K562 (cell line): ENCODE measurements around the gene TMEM131. TPM values are rescaled to one million over a fixed set of nuclear protein-coding genes. Genes with fewer than 3 reads are reported as not detected.
A peak's percentile ranks its signal among the peaks of the same experiment; 100 is the strongest.

ENCODE experiments used
- ATAC-seq: fragments of 200-7000 bp; cut with Tn5 transposase; 3 replicates; pipeline ENCODE4 v1.9.1; 2020; ENCODE audit warnings: moderate library complexity
- BruUV-seq: library from RNA; stranded (reverse); fragments of 400-500 nt; replicated peaks from 2 replicates; lab custom pipeline; 2021; lab: Mats Ljungman, UMichigan
- CTCF ChIA-PET: fragments of 300-600 bp; formaldehyde crosslinking; extraction: SDS; loops from one replicate; lab custom pipeline; 2021; ENCODE audit warnings: low intra/inter-chr PET ratio; lab: Yijun Ruan, JAX
- POLR2A ChIA-PET: fragments of 300-600, 350-650 bp; sonication (Branson Sonifier 250); formaldehyde crosslinking; extraction: SDS; loops from one replicate; lab custom pipeline; 2021; ENCODE audit warnings: antibody characterized with exemption, inconsistent platforms; lab: Yijun Ruan, JAX
- DNase-seq, 4 experiments: peaks; one replicate each; pipeline versions ENCODE4 v3.0.0 to v3.0.0-alpha.2; 2011 to 2018; ENCODE audit warnings: low spot score in 3 of 4, mixed read lengths in 3 of 4; ENCODE audit errors: extremely low read depth in 1 of 4
- FAIRE-seq: peaks from 2 replicates; lab custom pipeline; 2011; peaks lifted over from hg19 to GRCh38; lab: Jason Lieb, UNC
- H2AFZ ChIP-seq: 2 replicates; pipeline ENCODE4 v1.6.0; 2011; ENCODE audit warnings: low read depth, low read length, control low read depth, inconsistent platforms
- H3K27ac ChIP-seq: fragments of 200-600 bp; 3 replicates; pipeline ENCODE4 v1.8.0; 2011; ENCODE audit warnings: low read depth, mild to moderate bottlenecking, control low read depth, inconsistent platforms, low read length, moderate library complexity, mixed read lengths; ENCODE audit errors: extremely low read depth
- H3K27me3 ChIP-seq, 2 experiments: fragments of 300-600 bp in 1 of 2; 2 replicates in 1 of 2; 3 replicates in 1 of 2; pipeline versions ENCODE4 v1.6.0 to v1.8.0; 2011; ENCODE audit warnings: inconsistent platforms in 2 of 2, low read length in 2 of 2, mild to moderate bottlenecking in 1 of 2, mixed read lengths in 1 of 2, moderate library complexity in 1 of 2; ENCODE audit not compliant: control insufficient read depth in 2 of 2, insufficient read depth in 2 of 2
- H3K36me3 ChIP-seq: fragments of 300-600 bp; 3 replicates; pipeline ENCODE4 v1.8.0; 2011; ENCODE audit warnings: mild to moderate bottlenecking, low read length, inconsistent platforms; ENCODE audit not compliant: control insufficient read depth, insufficient read depth
- H3K4me1 ChIP-seq, 2 experiments: fragments of 200-600 bp in 1 of 2; replicated peaks in 1 of 2; 2 replicates in 1 of 2; 3 replicates in 1 of 2; pipeline versions ENCODE4 v1.5.1 to v1.8.0; 2011; ENCODE audit warnings: inconsistent platforms in 2 of 2, low read length in 2 of 2, mild to moderate bottlenecking in 1 of 2, mixed read lengths in 1 of 2, moderate library complexity in 1 of 2; ENCODE audit not compliant: control insufficient read depth in 2 of 2, insufficient read depth in 2 of 2
- H3K4me2 ChIP-seq: 2 replicates; pipeline ENCODE4 v1.6.1; 2011; ENCODE audit warnings: low read length, control low read depth, inconsistent platforms, mixed read lengths; ENCODE audit not compliant: insufficient read depth
- H3K4me3 ChIP-seq: fragments of 200-600 bp; sonication (generic), shearing (Covaris generic); 2 replicates; pipeline ENCODE4 v1.5.1; 2016; ENCODE audit warnings: control low read depth, inconsistent platforms
- H3K79me2 ChIP-seq: fragments of 200-600 bp; 3 replicates; pipeline ENCODE4 v1.8.0; 2011; ENCODE audit warnings: low read length, inconsistent platforms; ENCODE audit not compliant: control insufficient read depth, insufficient read depth
- H3K9ac ChIP-seq, 2 experiments: 2 replicates each; pipeline versions ENCODE4 v1.6.0 to v1.6.1; 2011; ENCODE audit warnings: low read depth in 2 of 2, low read length in 2 of 2, control low read depth in 1 of 2, inconsistent platforms in 1 of 2, mild to moderate bottlenecking in 1 of 2, mixed read lengths in 1 of 2; ENCODE audit not compliant: insufficient read depth in 1 of 2
- H3K9me1 ChIP-seq: one replicate; pipeline ENCODE4 v1.6.0; 2011; ENCODE audit warnings: inconsistent platforms, mild to moderate bottlenecking, low read length, moderate library complexity; ENCODE audit not compliant: control insufficient read depth, insufficient read depth
- H3K9me3 ChIP-seq: replicated peaks from 2 replicates; pipeline ENCODE4 v1.5.1; 2011; ENCODE audit warnings: low read depth, low read length, inconsistent platforms; ENCODE audit not compliant: control insufficient read depth, insufficient read depth
- H4K20me1 ChIP-seq: replicated peaks from 2 replicates; pipeline ENCODE4 v1.6.1; 2011; ENCODE audit warnings: low read length, inconsistent platforms, mixed read lengths; ENCODE audit not compliant: control insufficient read depth, insufficient read depth
- ARID1B ChIP-seq: fragments of 450-650 bp; IDR thresholded peaks from 2 replicates; pipeline ENCODE4 v1.6.1; 2016; ENCODE audit warnings: antibody characterized with exemption, mild to moderate bottlenecking, inconsistent platforms
- CTBP1 ChIP-seq: fragments of 450-650 bp; IDR thresholded peaks from 2 replicates; pipeline ENCODE4 v1.6.1; 2016; ENCODE audit warnings: borderline replicate concordance
- DPF2 ChIP-seq: fragments of 450-650 bp; IDR thresholded peaks from 2 replicates; pipeline ENCODE4 v1.6.1; 2016
- ESRRA ChIP-seq: fragments of 450-650 bp; IDR thresholded peaks from 2 replicates; pipeline ENCODE4 v1.6.1; 2014; ENCODE audit warnings: low read depth, mild to moderate bottlenecking, moderate library complexity, borderline replicate concordance
- FOSL1 ChIP-seq: fragments of 200-800 bp; sonication (Bioruptor generic); conservative IDR thresholded peaks from 2 replicates; pipeline ENCODE4 v1.6.1; 2016; ENCODE audit warnings: missing genetic modification characterization, missing compliant biosample characterization
- JUND ChIP-seq, 2 experiments: IDR thresholded peaks; 2 replicates in 1 of 2; 3 replicates in 1 of 2; pipeline ENCODE4 v1.6.1; 2011; ENCODE audit warnings: borderline replicate concordance in 2 of 2, low read depth in 2 of 2, low read length in 2 of 2, improper control_type of control experiment in 1 of 2, missing biosample characterization in 1 of 2, missing genetic modification characterization in 1 of 2, missing genetic modification reagents in 1 of 2
- MAFG ChIP-seq: fragments of 450-650 bp; conservative IDR thresholded peaks from 2 replicates; pipeline ENCODE4 v1.6.1; 2016; ENCODE audit warnings: missing genetic modification characterization, missing compliant biosample characterization
- MEIS2 ChIP-seq: fragments of 450-650 bp; IDR thresholded peaks from 2 replicates; pipeline ENCODE4 v1.6.1; 2014; ENCODE audit warnings: mild to moderate bottlenecking; ENCODE audit not compliant: partially characterized antibody
- NFE2 ChIP-seq: IDR thresholded peaks from 2 replicates; pipeline ENCODE4 v1.6.1; 2014; ENCODE audit warnings: antibody characterized with exemption, low read depth
- RFX7 ChIP-seq: fragments of 250-450 bp; sonication (Bioruptor Pico); IDR thresholded peaks from 2 replicates; pipeline ENCODE4 v1.5.1; 2021; ENCODE audit warnings: mild to moderate bottlenecking
- SMAD4 ChIP-seq: fragments of 250-450 bp; sonication (Bioruptor Pico); conservative IDR thresholded peaks from 2 replicates; pipeline ENCODE4 v1.8.0; 2021; ENCODE audit warnings: inconsistent platforms, mild to moderate bottlenecking, moderate library complexity
- SMARCA4 ChIP-seq: fragments of 450-650 bp; IDR thresholded peaks from 2 replicates; pipeline ENCODE4 v1.6.1; 2016
- SMARCE1 ChIP-seq: fragments of 450-650 bp; IDR thresholded peaks from 2 replicates; pipeline ENCODE4 v1.7.1; 2016; ENCODE audit warnings: mild to moderate bottlenecking
- ZNF707 ChIP-seq: fragments of 250-450 bp; sonication (Bioruptor Pico); conservative IDR thresholded peaks from 2 replicates; pipeline ENCODE4 v1.8.0; 2022; ENCODE audit warnings: inconsistent platforms, mild to moderate bottlenecking, moderate library complexity
- WGBS: fragments of 100-300 bp; shearing (Covaris generic); methylation state at CpG from one replicate; pipeline ENCODE4 v1.1.6; 2016; ENCODE audit warnings: low coverage, mixed read lengths; ENCODE audit not compliant: insufficient coverage; ENCODE audit errors: missing lambda C conversion rate; 5-methylcytosine and 5-hydroxymethylcytosine counted together
- in situ Hi-C: fragments of 300-500 bp; cut with MboI; formaldehyde crosslinking; loops from 4 replicates; pipeline ENCODE4 v1.15.0; 2018; ENCODE audit warnings: inconsistent platforms, mixed read lengths
- intact Hi-C: fragments of 100-400 bp; cut with micrococcal nuclease; formaldehyde crosslinking; loops from 2 replicates; pipeline ENCODE4 v1.14.2; 2022
- polyA plus RNA-seq, 8 experiments: library from polyadenylated mRNA; depleted of rRNA in 4 of 8; stranded (reverse) in 5 of 8; unstranded in 3 of 8; fragments of >200 nt; fragmentation: Nextera tagmentation in 2 of 8; fragmentation: Illumina TruSeq in 1 of 8; extraction: Ambion mirVana in 2 of 8; extraction: Trizol in 1 of 8; gene quantifications; 2 replicates each; pipeline versions ENCODE4 v1.2.1 to v1.2.3, GENCODE V29; 2011 to 2014; ENCODE audit warnings: inconsistent platforms in 1 of 8, missing spikeins in 1 of 8
- total RNA-seq, 7 experiments: library from RNA; depleted of rRNA in 6 of 7; stranded (reverse); fragments of >200 nt in 6 of 7; fragmentation: Illumina TruSeq in 2 of 7; extraction: Trizol in 2 of 7; gene quantifications; 2 replicates each; pipeline versions ENCODE4 v1.2.1 to v1.2.3, GENCODE V29; 2011 to 2021; ENCODE audit warnings: low replicate concordance in 1 of 7
- TF ChIP-seq, protein P1 (sequence below): sonication (generic); formaldehyde crosslinking; IDR thresholded peaks from 2 replicates; pipeline ENCODE4 v1.8.0; 2022; ENCODE audit warnings: mild to moderate bottlenecking, low read depth, missing genetic modification reagents
- TF ChIP-seq, protein P2 (sequence below): sonication (generic); IDR thresholded peaks from 2 replicates; pipeline ENCODE4 v1.6.1; 2016
- TF ChIP-seq, protein P3 (sequence below): fragments of 450-650 bp; formaldehyde crosslinking; IDR thresholded peaks from 2 replicates; pipeline ENCODE4 v1.4.0; 2020; ENCODE audit warnings: mild to moderate bottlenecking, mixed read lengths

The TMEM131 gene
- total and polyA plus RNA-seq, 9 of the 15 experiments (the other 6 are each of a cell fraction or from before 2014, with no cell fraction given) = 2.5 to 21.1 (median 12.4) TPM

DNA sequence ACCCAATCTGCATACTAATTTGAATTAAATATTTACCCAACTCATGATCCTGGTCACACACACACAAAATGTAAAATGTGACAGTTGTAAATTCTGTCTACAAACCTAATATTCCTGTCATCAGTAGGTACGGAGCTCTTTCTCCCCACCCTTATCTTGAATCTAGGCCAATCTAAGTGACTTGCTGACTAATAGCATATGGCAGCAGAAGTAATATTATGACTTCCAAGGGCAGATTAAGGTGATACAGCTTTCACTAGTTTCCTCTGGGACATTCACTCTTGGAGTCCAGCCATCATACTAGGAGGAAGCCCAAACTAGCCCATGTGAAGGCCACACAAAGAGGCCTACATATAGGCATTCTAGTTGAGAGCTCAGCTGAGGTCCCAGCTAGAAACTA is 89.4 kb downstream of the TMEM131 start:
- no peak overlapping the region for H2AFZ ChIP-seq
- FAIRE-seq (no peak), DNase-seq (no peak), ATAC-seq (no peak)
- H3K9ac ChIP-seq = no peak overlapping the region
- no peaks in the 10 kb centered on the region for H3K9me3 ChIP-seq
- peaks cover 5 to 35% of the 10 kb centered on the region in 2 experiments; a peak in 4 of 5 replicates for H3K4me1 ChIP-seq
- H3K9me1 ChIP-seq = no peaks in the 10 kb centered on the region
- H4K20me1 ChIP-seq = no peaks in the 10 kb centered on the region
- intact Hi-C loops (no loop called here), in situ Hi-C loops (no loop called here)
- no peak overlapping the region for H3K4me2 ChIP-seq
- no TSS peak for BruUV-seq
- peaks cover 20% of the 10 kb centered on the region; the same call in 2 of the 3 replicates for H3K79me2 ChIP-seq
- H3K27ac ChIP-seq = no peak overlapping the region
- ChIA-PET CTCF (no interaction called here), POLR2A (no interaction called here)
- peaks cover 20% of the 10 kb centered on the region; the same call in 2 of the 3 replicates for H3K36me3 ChIP-seq
- 0% methylated on average over 1 of the region's 1 CpG for WGBS
- H3K4me3 ChIP-seq = no peak overlapping the region
- no peaks in the 10 kb centered on the region for H3K27me3 ChIP-seq
- TF ChIP-seq, protein P1, sequence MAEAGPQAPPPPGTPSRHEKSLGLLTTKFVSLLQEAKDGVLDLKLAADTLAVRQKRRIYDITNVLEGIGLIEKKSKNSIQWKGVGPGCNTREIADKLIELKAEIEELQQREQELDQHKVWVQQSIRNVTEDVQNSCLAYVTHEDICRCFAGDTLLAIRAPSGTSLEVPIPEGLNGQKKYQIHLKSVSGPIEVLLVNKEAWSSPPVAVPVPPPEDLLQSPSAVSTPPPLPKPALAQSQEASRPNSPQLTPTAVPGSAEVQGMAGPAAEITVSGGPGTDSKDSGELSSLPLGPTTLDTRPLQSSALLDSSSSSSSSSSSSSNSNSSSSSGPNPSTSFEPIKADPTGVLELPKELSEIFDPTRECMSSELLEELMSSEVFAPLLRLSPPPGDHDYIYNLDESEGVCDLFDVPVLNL = no peak
- TF ChIP-seq DPF2 (0 out of 2 replicates have a peak, but pooled peaks have one; percentile 21), SMAD4 (CRISPR knock-in tag) (peak; percentile 30; the same call in 1 of the 2 replicates), SMARCA4 (peak; percentile 28; the same call in 1 of the 2 replicates), SMARCE1 (peak; percentile 50; the same call in 1 of the 2 replicates), ESRRA (peak; percentile 84), ARID1B (peak; percentile 29; the same call in 1 of the 2 replicates), MEIS2 (peak; percentile 63), RFX7 (CRISPR knock-in tag) (no peak), CTBP1 (peak; percentile 22; the same call in 1 of the 2 replicates), ZNF707 (no peak), MAFG (tag) (0 out of 2 replicates have a peak, but pooled peaks have one; percentile 31), JUND (IDR thresholded peaks at IDR 0.05; ENCODE audit: borderline replicate concordance, low read depth, low read length) (peak; percentile 34; the same call in 1 of the 2 replicates), JUND (tag; IDR thresholded peaks at IDR 0.05; ENCODE audit: borderline replicate concordance, low read depth, low read length) (peak; percentile 30; the same call in 1 of the 3 replicates), FOSL1 (peak; percentile 85), NFE2 (peak; percentile 67)
- TF ChIP-seq, protein P2, sequence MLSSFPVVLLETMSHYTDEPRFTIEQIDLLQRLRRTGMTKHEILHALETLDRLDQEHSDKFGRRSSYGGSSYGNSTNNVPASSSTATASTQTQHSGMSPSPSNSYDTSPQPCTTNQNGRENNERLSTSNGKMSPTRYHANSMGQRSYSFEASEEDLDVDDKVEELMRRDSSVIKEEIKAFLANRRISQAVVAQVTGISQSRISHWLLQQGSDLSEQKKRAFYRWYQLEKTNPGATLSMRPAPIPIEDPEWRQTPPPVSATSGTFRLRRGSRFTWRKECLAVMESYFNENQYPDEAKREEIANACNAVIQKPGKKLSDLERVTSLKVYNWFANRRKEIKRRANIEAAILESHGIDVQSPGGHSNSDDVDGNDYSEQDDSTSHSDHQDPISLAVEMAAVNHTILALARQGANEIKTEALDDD = peak; percentile 65
- TF ChIP-seq, protein P3, sequence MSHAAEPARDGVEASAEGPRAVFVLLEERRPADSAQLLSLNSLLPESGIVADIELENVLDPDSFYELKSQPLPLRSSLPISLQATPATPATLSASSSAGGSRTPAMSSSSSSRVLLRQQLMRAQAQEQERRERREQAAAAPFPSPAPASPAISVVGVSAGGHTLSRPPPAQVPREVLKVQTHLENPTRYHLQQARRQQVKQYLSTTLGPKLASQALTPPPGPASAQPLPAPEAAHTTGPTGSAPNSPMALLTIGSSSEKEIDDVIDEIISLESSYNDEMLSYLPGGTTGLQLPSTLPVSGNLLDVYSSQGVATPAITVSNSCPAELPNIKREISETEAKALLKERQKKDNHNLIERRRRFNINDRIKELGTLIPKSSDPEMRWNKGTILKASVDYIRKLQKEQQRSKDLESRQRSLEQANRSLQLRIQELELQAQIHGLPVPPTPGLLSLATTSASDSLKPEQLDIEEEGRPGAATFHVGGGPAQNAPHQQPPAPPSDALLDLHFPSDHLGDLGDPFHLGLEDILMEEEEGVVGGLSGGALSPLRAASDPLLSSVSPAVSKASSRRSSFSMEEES (CRISPR knock-in tag) = no peak
